Liver (tissue), 9 donors: ENCODE data around the gene PDLIM7. TPM values are rescaled to one million over a fixed set of nuclear protein-coding genes. Genes with fewer than 3 reads are reported as not detected.

Source experiments
- DNase-seq: peaks from one replicate; pipeline ENCODE4 v3.0.0-alpha.2; 2017; ENCODE audit warnings: low spot score
- H3K27ac ChIP-seq, 2 donors: one replicate each; pipeline ENCODE4 v1.7.0; 2013; ENCODE audit warnings: inconsistent platforms in 2 of 2, low read length in 2 of 2, control low read depth in 1 of 2, low read depth in 1 of 2, mild to moderate bottlenecking in 1 of 2
- H3K27me3 ChIP-seq, 4 donors: one replicate each; pipeline versions ENCODE4 v1.6.1 to v1.7.0; 2013; ENCODE audit warnings: low read length in 3 of 4, inconsistent platforms in 1 of 4, mild to moderate bottlenecking in 1 of 4, moderate library complexity in 1 of 4; ENCODE audit not compliant: control insufficient read depth in 4 of 4, insufficient read depth in 4 of 4
- H3K36me3 ChIP-seq, 4 donors: one replicate each; pipeline versions ENCODE4 v1.6.1 to v1.7.0; 2013; ENCODE audit warnings: low read length in 3 of 4, mild to moderate bottlenecking in 3 of 4, low read depth in 1 of 4, moderate library complexity in 1 of 4; ENCODE audit not compliant: control insufficient read depth in 4 of 4, insufficient read depth in 3 of 4
- H3K4me1 ChIP-seq, 4 donors: one replicate each; pipeline versions ENCODE4 v1.6.1 to v1.7.0; 2013; ENCODE audit warnings: low read length in 3 of 4, mild to moderate bottlenecking in 3 of 4, moderate library complexity in 1 of 4; ENCODE audit not compliant: control insufficient read depth in 4 of 4, insufficient read depth in 4 of 4
- H3K4me3 ChIP-seq, 3 donors: one replicate each; pipeline versions ENCODE4 v1.6.1 to v1.7.0; 2013; ENCODE audit warnings: low read length in 3 of 3, control low read depth in 1 of 3, low read depth in 1 of 3, mild to moderate bottlenecking in 1 of 3
- H3K9ac ChIP-seq, 2 donors: one replicate each; pipeline ENCODE4 v1.7.0; 2013; ENCODE audit warnings: low read length in 2 of 2, mild to moderate bottlenecking in 2 of 2, moderate library complexity in 2 of 2, control low read depth in 1 of 2, low read depth in 1 of 2
- H3K9me3 ChIP-seq, 4 donors: one replicate each; pipeline versions ENCODE4 v1.6.1 to v1.7.0; 2013; ENCODE audit warnings: low read length in 3 of 4; ENCODE audit not compliant: control insufficient read depth in 4 of 4
- ATF3 ChIP-seq: IDR thresholded peaks from 2 replicates; pipeline ENCODE4 v1.6.1; 2016; ENCODE audit warnings: antibody characterized with exemption
- CTCF ChIP-seq: fragments of 150-350 bp; IDR thresholded peaks from 2 replicates; pipeline ENCODE4 v1.5.1; 2017; ENCODE audit warnings: improper control_type of control experiment, low read depth, low read length; ENCODE audit not compliant: missing input control
- FOXA1 ChIP-seq: IDR thresholded peaks from 2 replicates; pipeline ENCODE4 v1.6.1; 2016; ENCODE audit warnings: antibody characterized with exemption
- FOXA2 ChIP-seq: IDR thresholded peaks from 2 replicates; pipeline ENCODE4 v1.6.1; 2016; ENCODE audit warnings: antibody characterized with exemption
- GABPA ChIP-seq, 2 donors: IDR thresholded peaks in 1 of 2; conservative IDR thresholded peaks in 1 of 2; 2 replicates each; pipeline ENCODE4 v1.6.1; 2016; ENCODE audit warnings: antibody characterized with exemption in 2 of 2, mild to moderate bottlenecking in 1 of 2, moderate library complexity in 1 of 2
- HNF4A ChIP-seq, 2 donors: conservative IDR thresholded peaks; 2 replicates each; pipeline ENCODE4 v1.6.1; 2016; ENCODE audit warnings: antibody characterized with exemption in 2 of 2, mild to moderate bottlenecking in 2 of 2
- HNF4G ChIP-seq: IDR thresholded peaks from 2 replicates; pipeline ENCODE4 v1.6.1; 2016; ENCODE audit warnings: antibody characterized with exemption
- JUND ChIP-seq, 2 donors: IDR thresholded peaks; 2 replicates each; pipeline ENCODE4 v1.6.1; 2016; ENCODE audit warnings: antibody characterized with exemption in 2 of 2
- MAX ChIP-seq: IDR thresholded peaks from 2 replicates; pipeline ENCODE4 v1.6.1; 2016; ENCODE audit warnings: antibody characterized with exemption
- NR2F2 ChIP-seq: IDR thresholded peaks from 2 replicates; pipeline ENCODE4 v1.6.1; 2016; ENCODE audit warnings: antibody characterized with exemption
- REST ChIP-seq: IDR thresholded peaks from 2 replicates; pipeline ENCODE4 v1.6.1; 2016; ENCODE audit warnings: antibody characterized with exemption, mild to moderate bottlenecking
- RXRA ChIP-seq, 2 donors: IDR thresholded peaks; 2 replicates each; pipeline ENCODE4 v1.6.1; 2017 to 2018; ENCODE audit warnings: antibody characterized with exemption in 2 of 2, mild to moderate bottlenecking in 1 of 2
- TAF1 ChIP-seq: conservative IDR thresholded peaks from 2 replicates; pipeline ENCODE4 v1.6.1; 2016; ENCODE audit warnings: antibody characterized with exemption, mild to moderate bottlenecking
- YY1 ChIP-seq: IDR thresholded peaks from 2 replicates; pipeline ENCODE4 v1.6.1; 2016; ENCODE audit warnings: antibody characterized with exemption, mild to moderate bottlenecking
- ZBTB33 ChIP-seq: IDR thresholded peaks from 2 replicates; pipeline ENCODE4 v1.6.1; 2016; ENCODE audit warnings: antibody characterized with exemption
- WGBS: extraction: QIAGEN DNeasy Blood & Tissue Kit; methylation state at CpG from one replicate; pipeline ENCODE4 v1.1.7; 2013; 5-methylcytosine and 5-hydroxymethylcytosine counted together
- polyA plus RNA-seq, 2 donors: library from polyadenylated mRNA; stranded (reverse) in 1 of 2; unstranded in 1 of 2; fragments of 200-250 nt in 1 of 2; fragments of >200 nt in 1 of 2; fragmentation: Nextera tagmentation in 1 of 2; extraction: Ambion mirVana in 1 of 2; gene quantifications; one replicate each; pipeline versions ENCODE4 v1.2.1 to v1.2.3, GENCODE V29; 2013 to 2015
- total RNA-seq, 2 donors: library from RNA; depleted of rRNA; stranded (reverse); fragments of >200 nt; gene quantifications; one replicate each; pipeline ENCODE4 v1.2.3, GENCODE V29; 2014
- donor health status: healthy.
- donor health status: healthy.
- donor health status: healthy.
- donor health status: healthy.
- donor health status: healthy.

PDLIM7 gene
- total and polyA plus RNA-seq, 4 donors, result 5.5 to 36.0 (median 8.5) TPM

GRCh38 chr5:177530638-177531037 is 33.2 kb upstream of the PDLIM7 start:
- no peak overlapping the region for H3K4me3 ChIP-seq

GRCh38 chr5:177529247-177530203 is 32.1 kb upstream of the PDLIM7 start:
- DNase-seq, result no peak
- Histone ChIP-seq H3K4me3 (no peak overlapping the region), H3K4me1 (peaks cover 0 to 6% (median 4%) of the 10 kb centered on the region in 4 donors), H3K9me3 (no peaks in the 10 kb centered on the region), H3K27me3 (no peaks in the 10 kb centered on the region), H3K27ac (no peak overlapping the region), H3K9ac (no peak overlapping the region), H3K36me3 (peaks cover 13 to 81% (median 36%) of the 10 kb centered on the region in 4 donors)
- 91% methylated on average over 12 of the region's 12 CpGs for WGBS
- TF ChIP-seq JUND (IDR thresholded peaks at IDR 0.05) (no peak), ATF3 (no peak), NR2F2 (no peak), REST (no peak), ZBTB33 (no peak), MAX (no peak), RXRA (IDR thresholded peaks at IDR 0.05) (no peak), YY1 (no peak), FOXA2 (no peak)

More at GRCh38 chr5:177530638-177531037, 33.2 kb upstream of the PDLIM7 start:
- peaks cover 0 to 16% (median 13%) of the 10 kb centered on the region in 4 donors for H3K4me1 ChIP-seq
- peaks cover 12 to 70% (median 33%) of the 10 kb centered on the region in 4 donors for H3K36me3 ChIP-seq
- no peak for DNase-seq
- H3K9me3 ChIP-seq, result no peaks in the 10 kb centered on the region
- H3K9ac ChIP-seq, result no peak overlapping the region
- WGBS, result 88% methylated on average over 3 of the region's 3 CpGs
- H3K27me3 ChIP-seq, result no peaks in the 10 kb centered on the region
- no peak for TF ChIP-seq CTCF
- TF ChIP-seq FOXA1, result no peak
- TF ChIP-seq GABPA (IDR thresholded peaks at IDR 0.05 in 1 of 2, conservative IDR thresholded peaks at IDR 0.05 in 1 of 2), result no peak
- no peak for TF ChIP-seq HNF4A (conservative IDR thresholded peaks at IDR 0.05)
- no peak for TF ChIP-seq TAF1
- no peak for TF ChIP-seq JUND (IDR thresholded peaks at IDR 0.05)
- no peak for TF ChIP-seq ATF3
- TF ChIP-seq ZBTB33, result no peak
- no peak for TF ChIP-seq HNF4G
- no peak for TF ChIP-seq NR2F2
- TF ChIP-seq YY1, result no peak
- no peak overlapping the region for H3K27ac ChIP-seq
